Fibroblast of pulmonary artery (primary cell): Measurements from ENCODE around the gene MEIOB.

ENCODE experiments used
- DNase-seq: peaks from one replicate; pipeline ENCODE4 v3.0.0-alpha.2; 2010; ENCODE audit warnings: low read depth
- H3K4me3 ChIP-seq: replicated peaks from 2 replicates; pipeline ENCODE4 v1.5.1; 2011; ENCODE audit warnings: low read depth, mild to moderate bottlenecking, control low read depth, low read length, moderate library complexity
- CTCF ChIP-seq: IDR thresholded peaks from 2 replicates; pipeline ENCODE4 v1.5.1; 2011; ENCODE audit warnings: mild to moderate bottlenecking, control low read depth, low read length, inconsistent platforms; ENCODE audit errors: missing control alignments

The MEIOB gene

GRCh38 chr16:1917056-1917664 is 45.2 kb upstream of the MEIOB start:
- no peak overlapping the region for H3K4me3 ChIP-seq
- TF ChIP-seq CTCF = no peak
- DNase-seq = no peak

- no peak for DNase-seq
- H3K4me3 ChIP-seq = no peak overlapping the region
- no peak for TF ChIP-seq CTCF
Observed at GRCh38 chr16:1916640-1916990, 44.7 kb upstream of the MEIOB start.

GRCh38 chr16:1915732-1916639 is 44.0 kb upstream of the MEIOB start:
- DNase-seq = no peak
- H3K4me3 ChIP-seq = no peak overlapping the region
- no peak for TF ChIP-seq CTCF

GRCh38 chr16:1914988-1915387 is 43.0 kb upstream of the MEIOB start:
- H3K4me3 ChIP-seq = no peak overlapping the region
- TF ChIP-seq CTCF = no peak
- no peak for DNase-seq

- no peak for DNase-seq
- TF ChIP-seq CTCF = no peak
- no peak overlapping the region for H3K4me3 ChIP-seq
Observed at GRCh38 chr16:1914084-1914608, 42.2 kb upstream of the MEIOB start.

GRCh38 chr16:1913327-1914083 is 41.5 kb upstream of the MEIOB start:
- no peak overlapping the region for H3K4me3 ChIP-seq
- DNase-seq = no peak
- no peak for TF ChIP-seq CTCF
